GM18502 (cell line): ENCODE measurements around the gene SENP5.

ENCODE experiments used
- ATAC-seq: cut with Tn5 transposase; IDR thresholded peaks from one replicate; pipeline ENCODE4 v1.9.1; 2021; ENCODE audit warnings: mild to moderate bottlenecking; ENCODE audit not compliant: unreplicated experiment, poor library complexity

The SENP5 gene

GRCh38 chr3:196966526-196967401, 99.0 kb downstream of the SENP5 start:
- ATAC-seq, result no peak

GRCh38 chr3:196967412-196968232, 99.9 kb downstream of the SENP5 start:
- no peak for ATAC-seq

- peak; percentile 69 for ATAC-seq
These were observed 100.8 kb downstream of the SENP5 start, which contains the start of gene PIGZ for GRCh38 chr3:196968233-196969133. Gene PIGZ (minus strand): TSS chr3:196968833. CDS start chr3:196952031, 16,802 bp downstream.

GRCh38 chr3:196969134-196969659, 101.5 kb downstream of the SENP5 start:
- ATAC-seq, result peak; percentile 52

DNA sequence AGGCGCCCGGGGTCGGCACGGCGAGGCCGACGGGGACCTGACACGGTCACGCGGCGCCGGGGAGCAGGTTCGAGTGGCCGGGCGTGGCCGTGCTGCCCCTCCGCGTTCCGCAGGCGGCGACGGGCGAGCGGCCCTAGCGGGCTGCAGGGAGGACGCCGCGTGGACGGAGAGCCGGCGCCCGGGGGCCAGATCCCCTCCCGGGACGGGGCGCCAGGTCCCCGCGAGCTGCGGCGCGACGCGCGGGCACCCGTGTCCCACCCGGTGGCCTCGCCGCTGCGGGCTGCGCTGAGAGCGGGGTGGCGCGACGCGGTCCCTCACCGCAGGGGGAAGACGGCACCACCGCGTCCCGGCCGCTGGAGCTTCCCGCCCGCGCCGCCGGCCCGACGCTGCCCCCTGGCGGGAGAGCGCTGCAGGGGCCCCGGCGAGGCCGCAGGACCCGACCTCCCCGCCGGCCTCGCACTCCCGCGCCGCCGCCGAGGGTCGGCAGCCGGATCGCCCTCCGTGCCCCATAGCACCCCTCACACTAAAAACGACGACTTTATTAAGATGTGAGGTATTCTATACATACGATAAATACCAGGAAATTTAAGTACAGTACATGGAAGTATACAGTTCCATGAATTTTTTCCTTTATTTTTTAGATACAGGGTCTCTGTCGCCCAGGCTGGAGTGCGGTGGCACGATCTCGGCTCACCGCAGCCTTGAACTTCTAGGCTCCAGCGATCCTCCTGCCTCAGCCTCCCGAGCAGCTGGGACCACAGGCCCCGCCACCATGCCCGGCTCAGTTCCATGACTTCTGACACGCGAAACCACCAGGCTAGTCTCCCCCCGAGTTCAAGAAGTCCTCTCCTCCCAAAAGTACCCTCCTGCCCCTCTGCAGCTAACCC, 102.2 kb downstream of the SENP5 start:
- ATAC-seq, result peak; percentile 62

DNA sequence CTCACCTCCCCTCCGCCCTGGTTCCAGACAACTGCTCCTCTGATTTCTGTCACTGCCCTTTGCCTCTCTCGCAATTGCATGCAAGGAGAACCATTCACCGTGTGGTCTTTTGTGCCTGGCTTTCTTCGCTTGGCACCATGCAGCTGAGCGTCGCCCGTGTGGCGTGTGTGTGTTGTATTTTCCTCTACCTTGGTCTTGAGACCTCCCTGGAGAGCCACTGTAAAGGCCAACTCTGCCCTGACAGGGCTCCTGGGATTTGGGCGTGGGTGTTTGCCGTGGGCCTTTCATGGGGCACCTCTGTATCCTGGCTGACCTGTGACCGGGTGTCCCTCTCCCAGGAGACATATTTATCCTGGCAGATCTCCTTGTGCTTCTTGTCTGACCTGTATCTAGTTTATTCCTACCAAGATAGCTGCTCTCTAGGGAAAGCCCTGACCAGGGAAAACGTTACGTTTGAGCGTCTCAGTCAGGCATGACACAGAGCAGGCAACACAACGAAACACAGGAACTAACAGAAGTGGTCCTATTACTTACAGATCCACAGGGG, 102.9 kb downstream of the SENP5 start:
- no peak for ATAC-seq

DNA sequence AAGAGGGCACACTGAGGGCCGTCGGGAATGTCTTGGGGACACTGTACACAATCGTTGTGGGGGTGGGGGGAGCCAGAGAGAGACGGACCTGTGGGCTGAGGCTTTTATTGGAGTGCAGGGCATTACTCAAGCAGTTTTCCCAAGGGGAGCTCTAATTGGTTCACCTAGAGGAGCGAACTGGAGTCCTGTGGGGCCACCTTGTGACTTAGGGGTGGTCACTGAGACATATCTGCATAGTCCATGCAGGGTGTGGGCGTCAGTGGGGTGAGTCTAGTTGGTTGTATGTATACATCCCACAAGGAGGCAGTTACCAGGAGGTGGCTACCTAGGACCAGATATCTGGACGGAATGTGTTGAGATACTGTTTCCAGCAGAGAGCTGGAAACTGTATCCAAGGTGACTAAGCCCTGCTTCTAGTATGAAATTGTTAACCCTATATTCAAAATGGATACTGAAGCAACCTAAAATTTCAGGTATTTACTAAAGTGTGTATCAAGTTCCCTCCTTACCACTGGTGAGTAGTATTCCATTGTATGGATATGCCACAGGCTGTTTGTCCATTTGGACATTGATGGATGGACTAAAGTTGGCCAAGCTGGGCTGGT, 103.5 kb downstream of the SENP5 start:
- no peak for ATAC-seq

- ATAC-seq, result no peak
These were observed 106.9 kb downstream of the SENP5 start for GRCh38 chr3:196974661-196975060.

- ATAC-seq, result no peak
These were observed 107.6 kb downstream of the SENP5 start for GRCh38 chr3:196975349-196975748.

DNA sequence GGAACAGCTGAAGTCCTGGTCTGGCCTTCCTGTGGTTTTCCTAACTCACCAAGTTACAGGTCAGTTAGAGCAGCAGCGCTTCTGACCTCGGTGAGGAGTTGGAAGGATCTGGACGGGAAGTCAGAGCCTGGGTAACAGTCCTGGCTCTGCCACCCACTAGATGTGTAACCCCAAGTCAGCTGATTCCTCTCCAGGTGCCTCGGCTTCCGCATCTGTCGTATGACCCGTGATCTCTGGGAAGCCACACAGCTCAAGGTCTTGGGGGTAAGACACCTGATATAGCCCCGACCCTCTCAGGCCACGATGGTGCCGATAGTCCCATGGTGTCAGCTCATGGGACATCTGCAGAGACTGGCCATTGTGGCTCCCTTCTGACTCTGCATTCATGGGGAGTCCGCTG, 109.2 kb downstream of the SENP5 start:
- ATAC-seq, result no peak

- ATAC-seq, result no peak
These were observed 111.8 kb downstream of the SENP5 start for GRCh38 chr3:196979545-196979944.

DNA sequence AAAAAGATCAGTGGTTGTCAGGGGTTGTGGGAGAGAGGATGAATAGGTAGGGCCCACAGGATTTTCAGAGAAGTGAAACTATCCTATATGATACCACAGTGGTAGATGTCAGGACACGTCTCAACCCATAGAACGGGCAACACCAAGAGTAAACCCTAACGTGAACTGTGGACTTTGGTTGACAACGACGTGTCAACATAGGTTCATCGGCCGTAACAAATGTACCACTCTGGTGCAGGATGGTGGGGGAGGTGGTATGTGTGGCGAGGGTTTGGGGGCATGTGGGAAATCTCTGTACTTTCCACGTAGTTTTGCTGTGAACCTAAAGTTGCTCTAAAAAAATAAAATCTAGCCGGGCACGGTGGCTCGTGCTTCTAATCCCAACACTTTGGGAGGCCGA, 113.9 kb downstream of the SENP5 start:
- no peak for ATAC-seq

DNA sequence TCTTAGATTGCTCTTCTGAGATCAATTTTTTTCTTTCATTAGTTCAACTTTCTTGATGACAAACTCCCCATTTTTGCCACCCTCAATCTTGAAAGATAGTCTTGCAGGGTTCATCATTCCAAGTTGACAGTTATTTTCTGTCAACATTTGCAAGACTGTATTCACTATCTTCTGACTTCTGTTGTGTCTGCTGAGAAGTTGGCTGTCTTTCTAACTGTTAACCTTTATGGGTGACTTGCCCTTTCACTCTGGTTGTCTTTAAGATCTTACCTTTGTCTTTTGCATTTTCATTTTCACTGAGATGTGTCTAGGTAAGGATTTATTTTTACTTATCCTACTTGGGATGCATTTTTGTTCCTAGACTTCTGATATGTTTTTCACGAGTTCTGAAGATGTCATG, 115.5 kb downstream of the SENP5 start:
- no peak for ATAC-seq
